DOHH2 (cell line): ENCODE measurements around the gene SLC39A1.

ENCODE experiments used
- H3F3A ChIP-seq: fragments of 200-600 bp; sonication (generic), shearing (Covaris generic); 2 replicates; pipeline ENCODE4 v1.6.0; 2016; ENCODE audit warnings: antibody characterized with exemption, mild to moderate bottlenecking; ENCODE audit not compliant: control insufficient read depth, insufficient read depth
- H3K27ac ChIP-seq: fragments of 200-600 bp; sonication (generic); 2 replicates; pipeline ENCODE4 v1.5.1; 2014; ENCODE audit warnings: low read depth, mild to moderate bottlenecking, low read length, moderate library complexity
- H3K27me3 ChIP-seq: fragments of 200-600 bp; sonication (generic); 2 replicates; pipeline ENCODE4 v1.6.1; 2014; ENCODE audit warnings: mild to moderate bottlenecking, low read length, mixed read lengths; ENCODE audit not compliant: control insufficient read depth
- H3K36me3 ChIP-seq: fragments of 200-600 bp; sonication (generic); 2 replicates; pipeline ENCODE4 v1.6.1; 2014; ENCODE audit warnings: mild to moderate bottlenecking, low read length, moderate library complexity, mixed read lengths; ENCODE audit not compliant: control insufficient read depth
- H3K4me1 ChIP-seq: fragments of 200-600 bp; sonication (generic); 2 replicates; pipeline ENCODE4 v1.6.1; 2014; ENCODE audit warnings: mild to moderate bottlenecking, low read length, mixed read lengths; ENCODE audit not compliant: control insufficient read depth
- H3K4me2 ChIP-seq: fragments of 200-600 bp; sonication (generic); 2 replicates; pipeline ENCODE4 v1.6.0; 2014; ENCODE audit warnings: mild to moderate bottlenecking, low read length, moderate library complexity
- H3K4me3 ChIP-seq: fragments of 200-600 bp; sonication (generic); 2 replicates; pipeline ENCODE4 v1.5.1; 2014; ENCODE audit warnings: mild to moderate bottlenecking, low read length, mixed read lengths
- H3K79me2 ChIP-seq: fragments of 200-600 bp; sonication (generic); 2 replicates; pipeline ENCODE4 v1.6.1; 2014; ENCODE audit warnings: mild to moderate bottlenecking, low read length, mixed read lengths; ENCODE audit not compliant: control insufficient read depth
- H3K9me2 ChIP-seq: fragments of 200-600 bp; sonication (generic); replicated peaks from 2 replicates; pipeline ENCODE4 v1.6.1; 2014; ENCODE audit warnings: mild to moderate bottlenecking, low read length, mixed read lengths; ENCODE audit not compliant: control insufficient read depth
- H3K9me3 ChIP-seq: fragments of 200-600 bp; sonication (generic); 2 replicates; pipeline ENCODE4 v1.6.1; 2014; ENCODE audit warnings: antibody characterized with exemption, low read length, mixed read lengths; ENCODE audit not compliant: control insufficient read depth, insufficient read depth
- H4K20me1 ChIP-seq: fragments of 200-600 bp; sonication (generic); 2 replicates; pipeline ENCODE4 v1.6.0; 2014; ENCODE audit warnings: low read depth, mild to moderate bottlenecking, antibody characterized with exemption, low read length, moderate library complexity; ENCODE audit not compliant: control insufficient read depth, insufficient read depth
- EZH2phosphoT487 ChIP-seq: fragments of 200-600 bp; sonication (generic); IDR thresholded peaks from 2 replicates; pipeline ENCODE4 v1.6.1; 2017; ENCODE audit warnings: borderline replicate concordance, mild to moderate bottlenecking, antibody characterized with exemption, low read length, moderate library complexity, mixed read lengths
- TF ChIP-seq, protein P1 (sequence below): fragments of 200-600 bp; sonication (generic); IDR thresholded peaks from one replicate; pipeline ENCODE4 v1.5.1; 2014; ENCODE audit warnings: antibody characterized with exemption, mild to moderate bottlenecking, low read depth, low read length; ENCODE audit not compliant: poor library complexity, severe bottlenecking

The SLC39A1 gene

DNA sequence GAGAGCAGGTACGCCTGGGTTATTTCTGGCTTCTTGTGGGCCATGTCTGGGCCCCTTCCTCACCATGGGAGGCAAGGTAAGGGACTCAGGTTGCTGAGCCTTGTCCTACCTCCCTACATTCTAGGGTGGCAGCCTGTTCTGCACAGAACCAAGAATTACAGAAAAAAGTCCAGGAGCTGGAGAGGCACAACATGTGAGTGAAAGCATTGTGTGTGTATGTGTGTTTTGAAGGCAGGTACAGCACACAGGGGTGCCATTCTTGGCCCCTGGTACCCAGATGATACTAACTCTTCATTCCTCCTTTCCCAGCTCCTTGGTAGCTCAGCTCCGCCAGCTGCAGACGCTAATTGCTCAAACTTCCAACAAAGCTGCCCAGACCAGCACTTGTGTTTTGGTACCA, 9.7 kb upstream of the SLC39A1 start:
- no peaks in the 10 kb centered on the region for H4K20me1 ChIP-seq
- H3K27ac ChIP-seq, result no peak overlapping the region
- H3K4me1 ChIP-seq, result peaks cover 28% of the 10 kb centered on the region
- H3K27me3 ChIP-seq, result no peaks in the 10 kb centered on the region
- H3K36me3 ChIP-seq, result peaks cover 49% of the 10 kb centered on the region
- peaks cover 23% of the 10 kb centered on the region for H3F3A ChIP-seq
- TF ChIP-seq, protein P1, sequence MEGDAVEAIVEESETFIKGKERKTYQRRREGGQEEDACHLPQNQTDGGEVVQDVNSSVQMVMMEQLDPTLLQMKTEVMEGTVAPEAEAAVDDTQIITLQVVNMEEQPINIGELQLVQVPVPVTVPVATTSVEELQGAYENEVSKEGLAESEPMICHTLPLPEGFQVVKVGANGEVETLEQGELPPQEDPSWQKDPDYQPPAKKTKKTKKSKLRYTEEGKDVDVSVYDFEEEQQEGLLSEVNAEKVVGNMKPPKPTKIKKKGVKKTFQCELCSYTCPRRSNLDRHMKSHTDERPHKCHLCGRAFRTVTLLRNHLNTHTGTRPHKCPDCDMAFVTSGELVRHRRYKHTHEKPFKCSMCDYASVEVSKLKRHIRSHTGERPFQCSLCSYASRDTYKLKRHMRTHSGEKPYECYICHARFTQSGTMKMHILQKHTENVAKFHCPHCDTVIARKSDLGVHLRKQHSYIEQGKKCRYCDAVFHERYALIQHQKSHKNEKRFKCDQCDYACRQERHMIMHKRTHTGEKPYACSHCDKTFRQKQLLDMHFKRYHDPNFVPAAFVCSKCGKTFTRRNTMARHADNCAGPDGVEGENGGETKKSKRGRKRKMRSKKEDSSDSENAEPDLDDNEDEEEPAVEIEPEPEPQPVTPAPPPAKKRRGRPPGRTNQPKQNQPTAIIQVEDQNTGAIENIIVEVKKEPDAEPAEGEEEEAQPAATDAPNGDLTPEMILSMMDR, result no peak
- TF ChIP-seq EZH2phosphoT487, result no peak
- H3K9me2 ChIP-seq, result no peaks in the 10 kb centered on the region
- H3K9me3 ChIP-seq, result no peaks in the 10 kb centered on the region
- no peak overlapping the region for H3K4me3 ChIP-seq
- H3K79me2 ChIP-seq, result peaks cover 42% of the 10 kb centered on the region
- no peak overlapping the region for H3K4me2 ChIP-seq

DNA sequence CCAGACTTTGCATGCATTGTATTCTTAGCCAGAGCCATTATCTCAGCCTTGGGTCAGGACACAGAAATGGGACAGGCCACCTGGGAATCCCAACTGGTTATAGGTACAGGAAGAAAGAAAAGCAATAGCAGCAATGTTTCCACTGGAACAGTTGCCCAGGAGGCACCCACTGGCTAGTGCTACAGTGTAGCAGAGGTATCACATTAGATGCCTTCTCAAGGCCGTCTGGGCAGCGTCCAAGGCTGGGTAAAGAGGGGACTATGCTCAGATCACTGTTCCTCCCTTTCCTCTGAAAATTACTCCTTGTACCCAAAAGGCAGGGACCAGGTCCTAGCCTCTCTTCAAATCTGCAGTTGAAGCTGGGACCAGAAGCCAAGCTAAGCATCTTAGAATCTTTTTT, 7.0 kb upstream of the SLC39A1 start:
- H3K79me2 ChIP-seq, result peaks cover 34% of the 10 kb centered on the region
- no peaks in the 10 kb centered on the region for H3K9me3 ChIP-seq
- no peak overlapping the region for H3K4me2 ChIP-seq
- no peaks in the 10 kb centered on the region for H4K20me1 ChIP-seq
- peaks cover 33% of the 10 kb centered on the region for H3F3A ChIP-seq
- H3K9me2 ChIP-seq, result no peaks in the 10 kb centered on the region
- no peak overlapping the region for H3K27ac ChIP-seq
- no peak overlapping the region for H3K4me3 ChIP-seq
- peaks cover 25% of the 10 kb centered on the region for H3K4me1 ChIP-seq
- no peaks in the 10 kb centered on the region for H3K27me3 ChIP-seq
- H3K36me3 ChIP-seq, result peaks cover 32% of the 10 kb centered on the region
- TF ChIP-seq, protein P1, result no peak
- TF ChIP-seq EZH2phosphoT487, result no peak

DNA sequence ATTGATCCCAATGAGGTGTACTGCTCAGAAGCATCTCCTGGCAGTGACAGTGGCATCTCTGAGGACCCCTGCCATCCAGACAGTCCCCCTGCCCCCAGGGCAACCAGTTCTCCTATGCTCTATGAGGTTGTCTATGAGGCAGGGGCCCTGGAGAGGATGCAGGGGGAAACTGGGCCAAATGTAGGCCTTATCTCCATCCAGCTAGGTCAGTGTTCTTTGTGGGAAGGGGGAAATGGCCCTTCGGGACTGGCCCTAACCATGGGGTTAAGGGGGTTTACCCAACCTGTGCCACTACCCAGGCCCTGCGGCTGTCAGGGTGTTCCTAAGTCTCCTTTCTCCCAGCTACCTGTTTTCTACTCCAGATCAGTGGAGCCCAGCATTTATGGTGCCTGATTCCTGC, 5.6 kb upstream of the SLC39A1 start:
- Histone ChIP-seq H3K4me3 (peak overlapping the region; percentile 76), H3K36me3 (peaks cover 19% of the 10 kb centered on the region), H3K27me3 (no peaks in the 10 kb centered on the region), H3K27ac (no peak overlapping the region), H3K9me3 (no peaks in the 10 kb centered on the region), H3K4me2 (peak overlapping the region; percentile 97), H4K20me1 (no peaks in the 10 kb centered on the region), H3F3A (peaks cover 24% of the 10 kb centered on the region), H3K9me2 (no peaks in the 10 kb centered on the region), H3K4me1 (peaks cover 32% of the 10 kb centered on the region), H3K79me2 (peaks cover 46% of the 10 kb centered on the region)
- no peak for TF ChIP-seq EZH2phosphoT487
- TF ChIP-seq, protein P1, result no peak
